COLO668 (cell line): ENCODE results near the gene RRP9.
"Not testable (repeated sequence)": the region's sequence is repeated elsewhere in the genome, so short reads cannot be mapped to it uniquely, and the experiment has no call there.

Experiments
- DNase-seq: peaks from one replicate; lab custom pipeline; 2025; ENCODE audit not compliant: unreplicated experiment; lab: John Stamatoyannopoulos, UW

Gene RRP9

DNA sequence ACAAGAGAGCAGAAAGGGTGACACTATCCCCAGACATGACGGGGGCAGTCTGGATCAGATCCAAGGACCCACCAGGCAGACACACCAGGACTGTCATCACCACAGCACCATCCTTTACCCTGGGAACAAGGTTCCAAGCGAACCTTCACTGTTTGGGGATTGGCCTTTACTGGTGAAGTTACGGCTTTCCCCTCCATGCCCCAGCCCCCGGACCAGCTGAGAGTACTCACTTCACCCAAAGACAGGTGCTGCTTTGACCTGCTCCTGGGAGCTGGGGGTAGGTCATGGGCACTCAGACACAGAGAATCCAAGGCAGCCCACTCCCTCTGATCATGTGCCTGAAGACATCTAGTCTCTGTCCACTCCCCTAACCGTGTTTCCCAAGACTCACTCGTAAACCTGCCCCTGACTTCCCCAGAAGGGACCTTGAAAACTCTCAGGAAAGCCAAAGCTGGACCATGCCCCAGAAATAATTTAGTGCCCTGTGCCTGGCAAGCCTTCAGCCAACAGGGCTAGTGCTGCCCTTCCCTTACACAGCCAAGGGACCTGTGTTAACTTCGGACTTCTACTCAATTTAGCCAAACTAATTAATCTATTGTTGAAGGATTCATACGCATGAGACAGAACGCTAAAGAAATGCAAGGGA, 2.8 kb downstream of the RRP9 start:
- DNase-seq: no peak

DNA sequence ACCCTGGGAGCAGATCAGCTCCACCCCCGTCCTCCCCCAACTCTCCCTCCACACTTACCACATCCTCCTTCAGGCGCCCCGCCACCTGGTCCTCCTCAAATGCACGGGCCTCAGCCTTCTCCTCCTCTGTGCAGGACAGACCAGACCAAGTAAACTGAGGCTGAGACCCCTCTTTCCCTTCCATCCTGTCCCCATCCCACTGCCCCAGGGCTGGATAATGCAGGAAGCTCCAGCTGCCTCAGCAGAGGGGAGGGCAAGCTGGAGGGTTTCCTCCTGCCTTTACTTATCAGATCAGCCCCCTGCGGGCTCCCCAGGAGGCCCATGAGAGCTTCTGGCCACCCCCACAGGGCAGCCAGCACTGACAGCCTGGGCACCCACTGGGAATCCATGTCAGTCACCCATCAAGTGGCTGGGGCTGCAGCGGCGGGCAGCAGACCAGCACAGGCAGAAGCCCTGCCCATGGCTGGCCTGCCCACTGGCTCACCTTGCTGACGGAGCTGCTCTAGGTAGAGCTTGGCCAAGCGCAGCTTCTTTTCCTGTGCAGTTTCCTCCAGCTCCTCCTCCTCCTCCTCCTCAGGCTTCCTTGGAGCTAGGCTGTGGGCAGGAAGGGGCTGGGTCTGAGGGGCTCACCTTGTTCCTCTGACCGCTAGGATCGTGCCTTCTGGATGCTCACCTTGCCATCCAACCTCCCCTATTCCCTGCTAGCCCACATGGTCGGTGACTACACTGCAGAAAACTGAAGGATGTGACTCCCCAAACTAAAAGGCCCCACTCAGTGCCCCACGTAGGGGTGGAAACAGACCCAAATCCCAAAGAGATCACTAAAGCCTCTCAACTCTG, 3.9 kb downstream of the RRP9 start:
- DNase-seq: no peak

DNA sequence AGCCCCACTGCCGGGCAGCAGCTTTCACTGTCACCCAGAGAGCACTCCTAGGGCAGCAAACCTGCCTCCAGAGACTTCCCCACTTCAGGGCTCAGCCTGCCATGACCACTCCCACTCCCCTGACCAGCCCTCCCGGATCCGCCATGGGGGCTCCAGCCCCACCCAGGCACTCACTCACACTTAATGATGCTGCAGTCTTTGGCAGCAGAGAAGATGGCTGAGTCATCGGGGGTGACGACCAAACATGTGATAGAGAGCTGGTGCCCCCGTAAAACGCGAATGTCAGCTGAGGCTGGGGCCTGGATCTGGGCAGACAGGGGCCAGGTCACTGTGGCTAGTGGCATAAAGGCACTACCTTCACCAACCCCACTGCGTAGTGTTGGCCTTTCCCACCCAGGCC, 4.7 kb downstream of the RRP9 start:
- DNase-seq: no peak

DNA sequence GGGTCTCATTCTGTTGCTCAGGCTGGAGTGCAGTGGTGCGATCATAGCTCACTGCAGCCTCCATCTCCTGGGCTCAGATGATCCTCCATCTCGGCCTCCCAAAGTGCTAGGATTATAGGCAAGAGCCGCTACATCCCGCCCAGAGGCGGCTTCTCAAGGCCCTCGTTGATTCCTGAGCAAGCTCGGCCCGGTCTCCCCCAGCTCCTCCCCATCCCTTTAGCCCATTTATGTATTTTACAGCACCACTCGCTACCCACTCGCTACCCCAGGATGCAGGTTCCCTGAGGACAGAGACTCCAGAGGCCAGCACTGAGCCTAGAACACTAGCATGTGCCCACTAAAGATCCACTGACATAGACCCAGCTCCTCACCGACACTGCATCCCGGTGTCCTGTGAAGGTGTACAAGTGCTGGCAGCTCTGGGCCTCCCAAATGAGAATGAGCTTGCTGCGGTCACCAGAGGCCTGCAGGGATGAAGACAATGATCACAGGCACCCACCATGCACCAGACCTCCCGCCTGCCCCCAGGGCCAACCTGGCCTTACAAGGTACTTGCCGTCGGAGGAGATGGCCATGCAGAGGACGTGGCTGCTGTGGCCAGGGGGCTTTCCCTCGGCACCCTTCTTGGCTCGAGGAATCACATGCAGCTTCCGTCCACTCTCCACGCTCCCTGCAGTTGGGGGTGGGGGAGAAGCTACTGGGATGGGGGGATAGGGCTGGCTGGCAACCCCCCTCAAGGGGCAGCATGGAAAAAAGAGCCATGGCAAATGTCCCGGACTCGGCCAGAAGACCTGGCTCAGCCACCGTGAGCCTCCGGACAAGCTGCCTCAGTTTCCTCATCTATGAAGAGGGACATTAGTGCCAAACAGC, 5.6 kb downstream of the RRP9 start:
- no peak for DNase-seq

DNA sequence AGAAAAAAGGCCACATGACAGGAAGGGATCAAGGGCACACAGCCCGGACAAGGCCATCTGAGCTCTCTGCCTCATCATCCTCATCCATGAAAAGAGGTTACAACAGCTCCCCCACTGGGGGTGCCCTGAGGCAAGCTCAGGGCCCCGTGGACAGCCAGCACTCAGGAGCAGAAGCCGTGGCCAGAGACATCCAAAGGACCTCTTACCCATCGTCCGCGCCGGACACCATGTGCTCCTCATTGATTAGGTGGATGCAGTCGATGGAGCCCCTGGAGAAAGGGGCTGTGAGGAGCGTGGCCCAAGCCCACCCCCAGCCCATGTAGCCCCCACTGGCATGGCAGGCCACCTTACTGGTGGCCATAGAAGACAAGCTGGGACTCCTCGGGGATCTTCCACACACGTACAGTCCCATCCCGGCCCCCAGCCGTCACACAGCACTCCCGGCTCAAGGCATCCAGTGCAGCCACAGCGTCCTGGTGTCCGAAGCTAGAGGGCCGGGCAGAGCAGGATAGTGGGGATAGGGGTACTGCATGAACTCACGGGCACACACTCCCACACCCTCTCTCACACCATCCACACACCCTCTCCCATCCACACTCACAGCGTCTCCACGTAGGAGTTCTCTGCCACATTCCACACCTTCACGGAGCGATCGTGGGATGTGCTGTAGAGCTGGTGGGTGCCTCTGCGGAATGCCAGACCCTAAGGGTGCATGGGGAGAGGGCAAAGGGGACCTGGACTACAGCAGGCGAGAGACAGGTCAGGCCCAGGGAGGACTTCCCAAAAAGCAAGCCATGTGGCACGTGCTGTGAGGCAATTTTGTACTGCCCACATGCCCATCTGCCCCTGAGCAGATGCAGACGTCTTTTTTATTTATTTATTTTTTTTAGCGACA, 6.5 kb downstream of the RRP9 start:
- no peak for DNase-seq

DNA sequence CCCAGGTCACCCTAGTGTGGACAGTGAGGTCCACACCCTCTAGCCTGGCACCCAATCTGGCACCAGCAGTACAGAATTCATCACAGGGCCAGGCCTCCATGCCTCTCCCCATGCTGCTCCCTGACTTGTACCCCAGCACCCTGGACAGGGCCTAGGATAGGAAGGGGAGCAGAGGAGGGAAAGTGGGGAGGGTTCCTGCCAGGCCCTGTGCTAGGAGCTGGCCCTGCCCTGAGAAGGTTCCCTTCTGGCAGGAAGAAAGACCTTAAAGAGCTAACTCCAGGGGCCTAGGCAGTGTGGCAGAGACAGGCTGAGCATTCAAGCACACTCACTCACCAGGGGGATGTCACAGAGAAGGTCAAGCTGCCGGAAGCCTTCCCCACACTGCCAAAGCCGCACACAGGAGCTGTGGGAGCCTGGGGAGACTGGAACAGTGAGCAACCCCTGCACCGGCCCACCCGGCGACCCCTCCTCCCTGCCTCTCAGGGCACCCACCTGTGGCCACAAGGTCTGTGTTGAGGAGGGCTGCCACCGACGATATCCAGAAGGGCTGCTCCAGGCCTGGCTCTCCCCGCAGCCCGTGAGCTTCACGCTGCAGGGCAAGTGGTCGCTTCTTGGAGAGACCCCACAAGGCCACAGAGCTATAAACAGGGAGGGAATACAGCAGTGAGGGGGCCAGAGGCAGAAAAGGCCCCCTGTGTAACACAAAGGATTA, 7.4 kb downstream of the RRP9 start:
- DNase-seq: no peak

DNA sequence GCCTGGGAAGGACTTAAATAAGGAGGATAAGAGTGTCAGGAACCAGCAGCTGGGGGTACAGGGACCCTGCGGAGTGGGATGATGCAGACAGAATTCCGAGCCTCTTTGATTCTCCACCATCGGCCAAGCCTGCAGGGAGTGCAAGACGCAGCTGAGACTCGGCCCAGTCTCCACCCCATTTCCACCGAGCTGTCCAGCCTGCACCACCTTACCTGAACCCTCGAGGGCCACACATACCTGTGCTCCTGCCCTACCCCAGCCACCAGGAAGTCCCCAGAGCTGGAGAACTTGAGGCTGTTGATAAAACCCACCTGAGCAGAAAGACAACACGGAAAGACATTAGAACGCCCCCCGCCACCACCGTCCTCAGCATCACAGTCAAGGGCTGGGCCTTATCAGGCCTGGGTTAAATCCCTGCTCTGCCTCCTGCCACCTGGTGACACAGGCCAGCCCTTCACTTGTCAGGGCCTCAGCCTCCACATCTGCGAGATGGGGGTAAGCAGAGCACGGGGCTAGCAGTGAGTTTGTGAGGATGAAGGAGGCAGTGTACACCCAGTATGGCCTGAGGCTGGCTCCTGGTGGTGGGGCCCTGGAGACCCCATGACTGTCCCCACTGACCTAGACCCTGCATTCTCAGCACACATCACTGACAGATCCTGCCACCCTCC, 8.1 kb downstream of the RRP9 start:
- DNase-seq: no peak

DNA sequence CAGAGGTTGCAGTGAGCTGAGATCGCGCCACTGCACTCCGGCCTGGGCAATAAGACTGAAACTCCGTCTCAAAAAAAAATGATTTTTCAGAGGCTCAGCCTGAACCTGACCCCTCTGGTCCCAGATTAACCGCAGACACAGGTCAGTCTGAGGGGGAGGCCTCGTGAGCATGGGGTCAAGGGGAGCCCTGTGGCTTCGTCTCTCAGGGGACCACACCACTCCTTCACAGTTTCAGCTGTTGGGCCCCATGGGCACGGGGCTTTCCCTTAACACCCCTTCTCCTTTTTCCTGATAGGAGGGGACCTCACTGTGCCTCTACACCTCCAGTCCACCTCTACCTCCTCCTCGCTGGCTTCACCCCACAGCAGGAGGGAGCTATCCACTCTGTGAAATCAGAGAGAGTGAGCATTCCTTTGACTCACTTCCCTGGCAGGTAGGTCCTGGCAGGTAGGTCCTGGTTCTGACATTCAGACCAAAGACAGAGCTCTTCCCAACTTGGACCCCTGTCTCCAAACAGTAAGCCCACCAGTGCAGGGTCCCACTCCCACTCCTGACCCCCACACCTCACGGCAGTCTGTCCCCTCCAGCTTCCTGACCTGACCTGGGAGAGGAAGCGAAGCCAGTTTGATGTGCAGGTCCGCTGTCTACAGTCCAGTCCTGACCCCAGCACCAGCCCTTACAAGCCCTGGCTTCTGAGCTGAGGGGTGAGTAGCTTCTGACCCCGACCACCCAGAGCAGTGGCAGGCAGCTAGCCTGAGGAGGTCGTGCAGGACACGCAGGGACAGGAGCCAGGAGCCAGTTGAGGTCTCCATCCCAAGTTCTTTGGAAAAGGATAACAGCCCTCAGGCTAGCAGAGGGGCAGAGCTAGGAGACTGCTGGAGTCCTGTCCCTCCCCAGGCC, 9.0 kb downstream of the RRP9 start:
- DNase-seq: no peak

DNA sequence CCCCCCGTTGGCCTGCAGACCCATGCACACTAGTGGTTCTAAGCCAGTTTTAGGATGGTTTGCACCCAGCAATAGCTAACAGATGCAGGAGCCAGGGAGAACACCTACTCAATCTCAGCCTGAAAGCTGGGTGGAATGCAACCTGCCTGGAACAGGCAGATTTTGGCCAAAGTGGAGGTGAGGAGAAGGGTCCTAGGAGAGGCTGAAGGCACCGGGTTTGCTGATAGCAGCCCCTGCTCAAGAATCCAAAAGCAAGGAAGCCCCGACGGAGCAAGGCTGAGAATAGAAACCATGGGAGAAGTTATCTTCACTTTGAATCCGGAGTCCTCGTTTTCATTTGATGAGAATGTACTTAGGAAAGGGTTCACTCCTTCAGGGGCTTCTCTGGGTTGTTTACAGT, 9.9 kb downstream of the RRP9 start:
- no peak for DNase-seq

DNA sequence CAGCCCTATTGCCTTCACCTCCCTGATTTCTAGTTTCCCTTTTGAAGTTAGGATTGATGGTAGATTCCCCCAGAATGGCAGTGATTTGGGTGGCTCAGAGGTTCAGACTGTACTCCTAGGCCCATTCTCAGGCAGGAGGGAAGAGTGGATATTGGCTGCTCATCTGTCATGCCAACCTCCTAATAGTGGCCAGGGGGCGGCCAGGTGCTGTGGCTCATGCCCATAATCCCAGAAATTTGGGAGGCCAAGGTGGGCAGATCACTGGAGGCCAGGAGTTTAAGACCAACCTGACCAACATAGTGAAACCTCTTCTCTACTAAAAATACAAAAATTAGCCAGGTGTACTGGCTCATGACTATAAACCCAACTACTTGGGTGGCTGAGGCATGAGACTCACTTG, 11.3 kb downstream of the RRP9 start:
- no peak for DNase-seq

DNA sequence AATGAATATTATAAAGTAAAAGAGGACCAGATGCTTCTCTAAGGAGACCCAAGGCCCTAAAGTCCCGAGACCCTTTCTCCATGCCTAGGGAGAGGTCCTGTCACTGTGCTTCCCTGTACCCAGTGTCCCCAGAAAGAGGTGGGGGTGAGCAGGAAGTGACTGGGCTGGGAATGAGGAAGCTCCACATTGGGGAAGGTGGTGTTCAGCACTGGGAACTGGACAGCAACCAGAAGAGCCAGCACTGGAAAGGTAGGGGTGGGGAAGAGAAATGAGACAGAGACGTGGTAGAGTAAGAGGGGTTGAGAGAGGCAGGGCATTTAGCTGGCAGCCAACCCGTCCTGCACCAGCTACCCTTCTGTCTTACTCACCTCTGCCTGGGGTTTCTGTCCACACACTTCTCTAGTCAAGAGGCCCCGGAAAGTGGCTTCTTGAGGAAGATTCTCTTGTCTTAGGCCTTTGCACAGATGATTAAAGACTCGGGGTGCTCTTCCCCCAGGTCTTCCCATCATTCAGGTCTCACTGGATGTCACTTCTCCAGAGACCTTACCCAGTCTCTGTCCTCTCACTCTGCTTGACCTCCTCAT, 12.2 kb downstream of the RRP9 start:
- DNase-seq: no peak

DNA sequence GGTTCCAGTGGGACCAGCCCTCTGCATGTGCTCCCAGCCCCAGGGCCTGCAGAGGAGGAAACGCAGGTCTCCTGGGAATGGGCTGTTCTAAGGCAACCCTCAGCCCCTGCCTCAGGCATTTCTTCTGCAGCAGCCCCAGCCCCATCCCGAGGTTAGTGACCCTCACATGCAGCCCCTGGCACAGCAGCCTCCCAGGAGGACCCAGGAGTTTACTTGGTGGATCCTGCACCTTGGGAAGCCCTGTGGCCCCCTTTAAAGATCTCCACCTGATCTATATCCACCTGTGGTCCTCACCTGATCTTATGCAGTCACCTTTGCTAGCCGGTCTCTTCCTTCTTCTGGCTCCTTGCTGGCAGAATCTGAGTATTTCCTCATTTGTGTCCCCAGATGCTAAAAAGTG, 12.7 kb downstream of the RRP9 start:
- DNase-seq: not testable (repeated sequence)

DNA sequence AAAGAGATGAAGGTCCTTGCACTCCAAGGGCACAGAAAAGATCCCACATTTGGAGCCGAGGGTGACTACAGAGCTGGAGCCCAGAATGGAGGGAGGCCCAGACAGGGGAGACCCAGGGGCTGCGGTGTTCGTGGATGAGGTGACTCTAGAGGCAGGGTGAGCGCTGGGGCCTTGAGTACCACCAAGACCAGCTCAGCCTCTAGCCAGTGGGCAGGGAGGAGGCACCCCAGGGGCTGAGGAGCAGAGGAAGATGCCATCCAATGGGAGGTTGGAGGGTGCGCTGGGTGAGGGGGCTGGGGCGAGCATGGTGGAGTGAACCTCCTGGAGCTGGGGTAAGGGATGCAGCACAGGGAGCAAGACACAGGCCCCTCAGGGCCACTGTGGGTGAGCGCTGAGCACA, 13.3 kb downstream of the RRP9 start:
- DNase-seq: no peak

DNA sequence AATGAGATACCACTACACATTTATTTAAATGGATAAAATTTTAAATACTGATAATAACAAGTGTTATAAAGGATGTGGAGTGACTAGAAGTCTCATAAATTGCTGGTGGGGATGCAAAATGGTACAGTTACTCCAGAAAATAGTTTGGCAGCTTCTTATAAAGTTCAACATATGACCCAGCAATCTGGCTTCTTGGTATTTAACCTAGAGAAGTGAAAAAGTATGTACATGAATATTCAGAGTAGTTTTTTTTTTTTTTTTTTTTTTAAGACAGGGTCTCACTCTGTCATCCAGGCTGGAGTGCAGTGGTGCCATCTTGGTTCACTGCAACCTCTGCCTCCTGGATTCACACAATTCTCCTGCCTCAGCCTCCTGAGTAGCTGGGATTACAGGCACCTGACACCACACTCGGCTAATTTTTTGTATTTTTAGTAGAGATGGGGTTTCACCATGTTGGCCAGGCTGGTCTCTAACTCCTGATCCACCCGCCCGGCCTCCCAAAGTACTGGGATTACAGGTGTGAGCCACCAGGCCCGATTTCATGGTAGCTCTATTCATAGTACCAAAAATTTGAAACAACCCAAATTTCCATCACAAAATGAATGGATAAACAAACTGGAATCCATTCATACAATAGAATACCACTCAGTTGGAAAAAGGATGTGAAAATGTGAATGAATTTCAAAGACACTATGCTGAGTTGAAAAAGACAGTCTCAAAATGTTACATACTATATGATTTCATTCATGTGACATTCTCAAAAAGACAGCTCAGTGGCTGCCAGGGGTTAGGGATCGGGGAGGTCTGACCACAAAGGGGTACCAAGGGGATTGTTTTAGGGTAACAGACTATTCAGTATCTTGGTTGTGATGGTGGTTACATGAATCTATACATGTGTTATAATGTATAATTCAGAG, 14.4 kb downstream of the RRP9 start:
- no peak for DNase-seq

DNA sequence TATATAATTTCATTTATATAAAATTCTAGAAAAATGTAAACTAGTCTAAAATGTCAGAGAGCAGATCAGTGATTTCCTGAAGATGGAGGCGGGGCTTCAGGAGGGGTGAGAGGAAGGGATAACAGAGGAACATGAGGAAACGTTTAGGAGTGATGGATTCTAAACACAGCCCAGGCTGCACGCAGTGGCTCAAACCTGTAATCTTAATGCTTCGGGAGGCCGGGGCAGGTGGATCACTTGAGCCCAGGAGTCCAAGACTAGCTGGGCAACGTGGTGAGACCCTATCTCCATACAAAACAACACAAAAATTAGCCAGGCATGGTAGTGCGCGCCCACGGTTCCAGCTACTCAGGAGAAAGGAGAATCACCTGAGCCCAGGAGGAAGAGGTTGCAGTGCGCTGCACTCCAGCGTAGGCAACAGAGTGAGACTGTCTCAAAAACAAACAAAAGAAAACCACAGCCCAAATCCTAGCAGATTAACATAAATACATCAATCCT, 20.6 kb downstream of the RRP9 start:
- DNase-seq: no peak

DNA sequence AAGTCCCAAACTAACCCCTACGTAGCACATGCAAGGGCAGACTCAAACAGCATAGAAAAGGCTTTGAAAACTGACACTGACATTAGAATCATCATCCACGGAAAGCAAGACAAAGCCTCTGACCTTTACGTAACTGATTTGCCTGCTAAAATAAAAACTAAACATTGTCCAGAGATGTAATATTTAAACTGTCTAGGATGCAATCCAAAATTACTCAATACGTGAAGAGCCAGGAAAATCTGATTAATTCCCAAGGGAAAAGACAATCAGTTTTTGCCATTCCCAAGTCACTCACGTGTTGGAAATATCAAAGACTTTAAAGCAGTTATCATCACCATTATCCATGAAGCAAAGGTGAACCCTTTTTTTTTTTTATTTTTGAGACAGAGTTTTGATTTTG, 25.3 kb downstream of the RRP9 start:
- no peak for DNase-seq

DNA sequence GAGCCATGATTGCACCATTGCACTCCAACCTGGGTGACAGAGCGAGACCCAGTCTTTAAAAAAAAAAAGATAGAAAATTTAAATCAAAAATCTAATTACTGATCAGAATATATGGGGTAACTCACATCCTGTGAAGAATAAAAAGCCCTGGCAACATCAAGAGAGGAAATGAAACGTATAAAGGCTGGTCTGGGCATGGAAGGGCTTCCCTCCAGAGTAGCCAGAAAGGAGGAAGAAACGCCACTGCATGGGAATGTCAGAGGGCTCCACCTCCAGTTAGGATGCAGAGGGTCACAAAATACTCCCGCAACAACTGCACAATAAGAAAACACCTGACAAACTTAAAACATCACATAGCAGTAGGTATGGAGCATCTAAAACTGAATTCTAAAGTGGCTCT, 33.7 kb downstream of the RRP9 start:
- DNase-seq: no peak
